Cardiac muscle cell (in vitro differentiated cells and primary cell): ENCODE data around the gene WDR19. TPM values are rescaled to one million over a fixed set of nuclear protein-coding genes. Genes with fewer than 3 reads are reported as not detected.
"Not testable (repeated sequence)": the region's sequence is repeated elsewhere in the genome, so short reads cannot be mapped to it uniquely, and the experiment has no call there.

Experiments used
- DNase-seq, 2 donors: peaks; one replicate each; pipeline versions ENCODE4 v3.0.0 to v3.0.0-alpha.2; 2010 to 2017; ENCODE audit warnings: low read depth in 1 of 2, low spot score in 1 of 2
- H3K27ac ChIP-seq: fragments of 200-600 bp; sonication (generic); 2 replicates; pipeline ENCODE4 v1.5.1; 2016
- H3K27me3 ChIP-seq: fragments of 200-600 bp; sonication (generic); 2 replicates; pipeline ENCODE4 v1.6.0; 2016; ENCODE audit warnings: control low read depth
- H3K36me3 ChIP-seq: fragments of 200-600 bp; sonication (generic); 2 replicates; pipeline ENCODE4 v1.5.1; 2016; ENCODE audit warnings: control low read depth
- H3K4me1 ChIP-seq: fragments of 200-600 bp; sonication (generic); 2 replicates; pipeline ENCODE4 v1.8.1; 2017; ENCODE audit warnings: low read depth, mild to moderate bottlenecking, mixed run types
- H3K4me3 ChIP-seq: fragments of 200-600 bp; sonication (generic); 2 replicates; pipeline ENCODE4 v1.5.1; 2016; ENCODE audit warnings: mild to moderate bottlenecking
- H3K9me3 ChIP-seq: fragments of 200-600 bp; sonication (generic); 2 replicates; pipeline ENCODE4 v1.5.1; 2017; ENCODE audit warnings: low read depth, mild to moderate bottlenecking, control low read depth
- polyA plus RNA-seq: library from polyadenylated mRNA; unstranded; fragments of >200 nt; fragmentation: Nextera tagmentation; extraction: Ambion mirVana; gene quantifications from 2 replicates; pipeline ENCODE4 v1.2.1, GENCODE V29; 2016
- total RNA-seq: library from RNA; depleted of rRNA; stranded (reverse); fragments of >200 nt; gene quantifications from 2 replicates; pipeline ENCODE4 v1.2.3, GENCODE V29; 2016
- TF ChIP-seq, protein P1 (sequence below): IDR thresholded peaks from 2 replicates; pipeline ENCODE4 v1.5.1; 2012; ENCODE audit warnings: low read depth, mild to moderate bottlenecking, low read length

Gene WDR19
- total and polyA plus RNA-seq, 2 experiments from 2014 or later, result 28.2 to 50.3 TPM

DNA sequence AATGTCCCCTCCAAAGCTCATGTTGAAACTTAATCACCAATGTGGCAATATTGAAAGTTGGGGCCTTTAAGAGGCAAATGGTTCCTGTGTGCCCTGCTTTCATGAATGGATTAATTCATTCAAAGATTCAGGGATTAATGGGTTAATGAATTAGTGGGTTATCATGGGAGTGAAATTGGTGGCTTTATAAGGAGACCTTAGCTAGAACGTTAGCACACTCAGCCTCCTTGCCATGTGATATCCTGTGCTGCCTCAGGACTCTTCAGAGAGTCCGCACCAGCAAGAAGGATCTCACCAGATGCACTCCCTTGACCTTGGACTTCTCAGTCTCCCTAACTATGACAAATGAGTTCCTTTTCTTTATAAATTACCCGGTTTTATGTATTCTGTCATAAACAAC lies 2.6 kb upstream of the WDR19 start:
- peaks cover 5% of the 10 kb centered on the region for H3K27me3 ChIP-seq
- no peak for DNase-seq
- H3K4me3 ChIP-seq, result no peak overlapping the region
- peaks cover 4% of the 10 kb centered on the region for H3K4me1 ChIP-seq
- TF ChIP-seq, protein P1, sequence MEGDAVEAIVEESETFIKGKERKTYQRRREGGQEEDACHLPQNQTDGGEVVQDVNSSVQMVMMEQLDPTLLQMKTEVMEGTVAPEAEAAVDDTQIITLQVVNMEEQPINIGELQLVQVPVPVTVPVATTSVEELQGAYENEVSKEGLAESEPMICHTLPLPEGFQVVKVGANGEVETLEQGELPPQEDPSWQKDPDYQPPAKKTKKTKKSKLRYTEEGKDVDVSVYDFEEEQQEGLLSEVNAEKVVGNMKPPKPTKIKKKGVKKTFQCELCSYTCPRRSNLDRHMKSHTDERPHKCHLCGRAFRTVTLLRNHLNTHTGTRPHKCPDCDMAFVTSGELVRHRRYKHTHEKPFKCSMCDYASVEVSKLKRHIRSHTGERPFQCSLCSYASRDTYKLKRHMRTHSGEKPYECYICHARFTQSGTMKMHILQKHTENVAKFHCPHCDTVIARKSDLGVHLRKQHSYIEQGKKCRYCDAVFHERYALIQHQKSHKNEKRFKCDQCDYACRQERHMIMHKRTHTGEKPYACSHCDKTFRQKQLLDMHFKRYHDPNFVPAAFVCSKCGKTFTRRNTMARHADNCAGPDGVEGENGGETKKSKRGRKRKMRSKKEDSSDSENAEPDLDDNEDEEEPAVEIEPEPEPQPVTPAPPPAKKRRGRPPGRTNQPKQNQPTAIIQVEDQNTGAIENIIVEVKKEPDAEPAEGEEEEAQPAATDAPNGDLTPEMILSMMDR, result no peak
- no peak overlapping the region for H3K27ac ChIP-seq
- no peaks in the 10 kb centered on the region for H3K36me3 ChIP-seq
- no peaks in the 10 kb centered on the region for H3K9me3 ChIP-seq

DNA sequence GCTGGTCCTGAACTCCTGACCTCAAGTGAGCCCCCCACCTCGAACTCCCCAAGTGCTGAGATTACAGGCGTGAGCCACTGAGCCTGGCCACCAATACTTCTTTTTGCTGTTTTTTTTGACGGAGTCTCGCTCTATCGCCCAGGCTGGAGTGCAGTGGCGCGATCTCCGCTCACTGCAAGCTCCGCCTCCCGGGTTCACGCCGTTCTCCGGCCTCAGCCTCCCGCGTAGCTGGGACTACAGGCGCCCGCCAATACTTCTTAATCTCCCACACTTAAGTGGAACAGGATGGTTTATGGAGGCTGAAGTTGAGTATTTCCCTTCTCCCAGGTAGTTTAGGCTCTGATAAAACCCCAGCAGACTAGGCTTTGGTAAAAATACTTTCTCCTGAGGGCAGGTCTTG lies 1.7 kb upstream of the WDR19 start:
- not testable (repeated sequence) for DNase-seq, H3K4me1 ChIP-seq

DNA sequence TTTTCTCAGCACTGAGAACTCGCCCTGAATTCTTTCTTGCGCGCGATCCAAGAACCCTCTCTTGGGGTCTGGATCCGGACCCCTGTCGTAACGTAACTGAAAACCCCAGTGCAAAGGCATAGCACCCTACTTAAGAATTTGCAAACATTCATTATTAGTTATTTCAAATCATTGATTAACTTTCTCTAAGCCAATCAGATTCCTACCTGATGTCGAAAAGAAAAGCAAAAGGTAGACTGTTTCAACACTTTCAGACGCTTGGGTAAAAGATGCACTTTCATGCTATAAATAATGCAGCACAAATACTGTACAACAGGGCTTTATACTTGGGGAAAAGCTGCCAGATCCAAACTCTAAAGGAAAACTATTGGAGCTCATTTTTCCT lies 817 bp upstream of the WDR19 start:
- H3K27me3 ChIP-seq, result no peaks in the 10 kb centered on the region
- DNase-seq, result no peak
- no peaks in the 10 kb centered on the region for H3K36me3 ChIP-seq
- no peaks in the 10 kb centered on the region for H3K9me3 ChIP-seq
- peaks cover 4% of the 10 kb centered on the region for H3K4me1 ChIP-seq
- TF ChIP-seq, protein P1, result no peak
- H3K4me3 ChIP-seq, result peak overlapping the region; percentile 22
- no peak overlapping the region for H3K27ac ChIP-seq

More for the DNA sequence above, 1.7 kb upstream of the WDR19 start:
- not testable (repeated sequence) for H3K9me3 ChIP-seq, H3K36me3 ChIP-seq, H3K27me3 ChIP-seq, H3K4me3 ChIP-seq, H3K27ac ChIP-seq

GRCh38 chr4:39201963-39202362 lies 19.6 kb downstream of the WDR19 start:
- Histone ChIP-seq H3K36me3 (peaks cover 30% of the 10 kb centered on the region), H3K27ac (no peak overlapping the region), H3K9me3 (no peaks in the 10 kb centered on the region), H3K4me1 (no peaks in the 10 kb centered on the region), H3K27me3 (no peaks in the 10 kb centered on the region), H3K4me3 (no peak overlapping the region)
- no peak for DNase-seq
- TF ChIP-seq, protein P1, result no peak

GRCh38 chr4:39204543-39204942 lies 22.2 kb downstream of the WDR19 start:
- DNase-seq, result no peak
- peaks cover 31% of the 10 kb centered on the region for H3K36me3 ChIP-seq
- TF ChIP-seq, protein P1, result no peak
- H3K27me3 ChIP-seq, result no peaks in the 10 kb centered on the region
- no peaks in the 10 kb centered on the region for H3K4me1 ChIP-seq
- no peaks in the 10 kb centered on the region for H3K9me3 ChIP-seq
- H3K4me3 ChIP-seq, result no peak overlapping the region
- H3K27ac ChIP-seq, result no peak overlapping the region

DNA sequence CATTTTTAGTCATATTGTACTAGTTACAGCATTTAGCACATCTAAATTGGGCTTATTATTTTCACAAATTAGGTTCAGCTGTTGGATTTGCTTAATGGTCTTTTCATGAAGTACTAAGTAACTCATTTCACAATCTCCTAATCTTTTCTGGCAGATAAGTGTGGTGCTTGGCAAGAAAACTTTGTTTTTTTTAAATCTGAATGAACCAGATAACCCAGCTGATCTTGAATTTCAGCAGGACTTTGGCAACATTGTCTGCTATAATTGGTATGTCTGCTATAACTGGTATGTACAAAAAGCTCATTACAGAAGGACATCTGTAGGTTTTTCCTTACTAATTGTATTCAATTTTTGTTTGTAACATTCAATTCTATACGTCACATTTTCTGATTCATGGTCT lies 22.7 kb downstream of the WDR19 start:
- peak in 1 of 2 donors; percentile 50 for DNase-seq
- H3K27ac ChIP-seq, result no peak overlapping the region

More for the DNA sequence above, 22.7 kb downstream of the WDR19 start:
- H3K4me3 ChIP-seq, result no peak overlapping the region
- H3K27me3 ChIP-seq, result no peaks in the 10 kb centered on the region
- peaks cover 31% of the 10 kb centered on the region for H3K36me3 ChIP-seq
- TF ChIP-seq, protein P1, result no peak
- H3K4me1 ChIP-seq, result no peaks in the 10 kb centered on the region
- H3K9me3 ChIP-seq, result no peaks in the 10 kb centered on the region
